ENCODE results near the gene COTL1. TPM values are rescaled to one million over a fixed set of nuclear protein-coding genes. Genes with fewer than 3 reads are reported as not detected.

The COTL1 gene
- total RNA-seq, 1 experiment from 2014 or later, result 102 TPM

GRCh38 chr16:84617791-84618580 is at the start of gene COTL1 (continued):
- TF ChIP-seq CDX4 (CRISPR knock-in tag; IDR thresholded peaks at IDR 0.05; ENCODE audit: borderline replicate concordance), result no peak
- TF ChIP-seq ELF4 (CRISPR knock-in tag; IDR thresholded peaks at IDR 0.05; ENCODE audit: low read depth), result no peak
- no peak for TF ChIP-seq ATF2 (CRISPR knock-in tag; IDR thresholded peaks at IDR 0.05; ENCODE audit: borderline replicate concordance, low read depth)
- TF ChIP-seq JAZF1 (CRISPR knock-in tag; IDR thresholded peaks at IDR 0.05), result no peak
- no peak for TF ChIP-seq ZMAT4 (CRISPR knock-in tag; IDR thresholded peaks at IDR 0.05)
- peak; percentile 71 for TF ChIP-seq SP1 (CRISPR knock-in tag; conservative IDR thresholded peaks at IDR 0.05)
- peak; percentile 85 for TF ChIP-seq NFYB (CRISPR knock-in tag; conservative IDR thresholded peaks at IDR 0.05; ENCODE audit: low read depth)
- TF ChIP-seq ZNF263 (CRISPR knock-in tag; IDR thresholded peaks at IDR 0.05; ENCODE audit: low read depth), result peak; percentile 97
- no peak for TF ChIP-seq HMGXB4 (CRISPR knock-in tag; IDR thresholded peaks at IDR 0.05)
- no peak for TF ChIP-seq RORB (CRISPR knock-in tag; IDR thresholded peaks at IDR 0.05)
- TF ChIP-seq ZNF138 (CRISPR knock-in tag; conservative IDR thresholded peaks at IDR 0.05), result no peak
- peak; percentile 39; the same call in 1 of the 2 replicates for TF ChIP-seq TCF7 (CRISPR knock-in tag; IDR thresholded peaks at IDR 0.05; ENCODE audit: low read depth)
- TF ChIP-seq ZNF671 (CRISPR knock-in tag; IDR thresholded peaks at IDR 0.05), result no peak
- no peak for TF ChIP-seq ZNF219 (CRISPR knock-in tag; IDR thresholded peaks at IDR 0.05; ENCODE audit: borderline replicate concordance)

GRCh38 chr16:84665843-84666242 is 48.0 kb upstream of the COTL1 start:
- Mint-ChIP-seq H3K4me3 (no peak overlapping the region), H3K36me3 (peaks cover 25% of the 10 kb centered on the region), H3K4me1 (peaks cover 42% of the 10 kb centered on the region), H3K27me3 (ENCODE audit: low read depth) (no peaks in the 10 kb centered on the region), H3K9me3 (no peaks in the 10 kb centered on the region), H3K27ac (no peak overlapping the region)
- DNase-seq (ENCODE audit: low spot score), result no peak
- no peak for ATAC-seq
- CTCF ChIA-PET, result interaction anchor here (0.6 to 1.5 kb wide), 4 partner anchors 37 to 155 kb away, joined by 3 to 4 read pairs (median 3); no protein-coding TSS in a partner anchor
- no peak for TF ChIP-seq NR2C2 (CRISPR knock-in tag; IDR thresholded peaks at IDR 0.05)
- TF ChIP-seq SOX15 (CRISPR knock-in tag; IDR thresholded peaks at IDR 0.05), result no peak
- POLR2A ChIA-PET, result no interaction called here

GRCh38 chr16:84665359-84665758 is 47.5 kb upstream of the COTL1 start:
- peaks cover 42% of the 10 kb centered on the region for H3K4me1 Mint-ChIP-seq
- ChIA-PET POLR2A (no interaction called here), CTCF (interaction anchor here (1.4 to 1.5 kb wide), 2 partner anchors 61 to 154 kb away, joined by 3 to 4 read pairs; no protein-coding TSS in a partner anchor)
- peaks cover 28% of the 10 kb centered on the region for H3K36me3 Mint-ChIP-seq
- H3K9me3 Mint-ChIP-seq, result no peaks in the 10 kb centered on the region
- no peak overlapping the region for H3K27ac Mint-ChIP-seq
- no peak overlapping the region for H3K4me3 Mint-ChIP-seq
- no peaks in the 10 kb centered on the region for H3K27me3 Mint-ChIP-seq (ENCODE audit: low read depth)
- no peak for DNase-seq (ENCODE audit: low spot score)
- ATAC-seq, result no peak
- TF ChIP-seq ZNF423 (CRISPR knock-in tag; IDR thresholded peaks at IDR 0.05), result no peak
- TF ChIP-seq NR1H2 (CRISPR knock-in tag; IDR thresholded peaks at IDR 0.05), result no peak
- no peak for TF ChIP-seq SOX15 (CRISPR knock-in tag; IDR thresholded peaks at IDR 0.05)
- TF ChIP-seq CREB1 (CRISPR knock-in tag; IDR thresholded peaks at IDR 0.05), result no peak
- TF ChIP-seq PRRX2 (CRISPR knock-in tag; IDR thresholded peaks at IDR 0.05), result no peak
- no peak for TF ChIP-seq FOXP1 (CRISPR knock-in tag; IDR thresholded peaks at IDR 0.05; ENCODE audit: borderline replicate concordance)
- no peak for TF ChIP-seq TEAD1 (CRISPR knock-in tag; IDR thresholded peaks at IDR 0.05)
- no peak for TF ChIP-seq ZMAT4 (CRISPR knock-in tag; IDR thresholded peaks at IDR 0.05)
- no peak for TF ChIP-seq NR3C1 (CRISPR knock-in tag; conservative IDR thresholded peaks at IDR 0.05; ENCODE audit: low read depth)
- TF ChIP-seq ZNF512 (CRISPR knock-in tag; IDR thresholded peaks at IDR 0.05; ENCODE audit: borderline replicate concordance), result no peak
- no peak for TF ChIP-seq ZNF121 (CRISPR knock-in tag; IDR thresholded peaks at IDR 0.05)
- TF ChIP-seq TCF7 (CRISPR knock-in tag; IDR thresholded peaks at IDR 0.05; ENCODE audit: low read depth), result no peak
- no peak for TF ChIP-seq USF2 (CRISPR knock-in tag; IDR thresholded peaks at IDR 0.05)
- no peak for TF ChIP-seq FOXJ3 (CRISPR knock-in tag; IDR thresholded peaks at IDR 0.05; ENCODE audit: borderline replicate concordance)

Data from WTC11 (cell line).